ENCODE data around the gene PIK3CA. TPM values are rescaled to one million over a fixed set of nuclear protein-coding genes. Genes with fewer than 3 reads are reported as not detected.
A peak's percentile ranks its signal among the peaks of the same experiment; 100 is the strongest.
"Not testable (repeated sequence)": the region's sequence is repeated elsewhere in the genome, so short reads cannot be mapped to it uniquely, and the experiment has no call there.

The PIK3CA gene
- total RNA-seq, 1 experiment from 2014 or later, result 20.7 TPM

- Mint-ChIP-seq H3K36me3 (ENCODE audit: insufficient read depth, unreplicated experiment) (peaks cover 12% of the 10 kb centered on the region), H3K27ac (ENCODE audit: low read depth, unreplicated experiment) (peak overlapping the region; percentile 83), H3K4me3 (ENCODE audit: unreplicated experiment) (no peak overlapping the region), H3K27me3 (ENCODE audit: insufficient read depth, unreplicated experiment) (no peaks in the 10 kb centered on the region), H3K4me1 (ENCODE audit: insufficient read depth, unreplicated experiment) (peaks cover 32% of the 10 kb centered on the region), H3K9me3 (ENCODE audit: unreplicated experiment) (no peaks in the 10 kb centered on the region)
- ChIA-PET POLR2A (interaction anchor here (1.1 to 1.6 kb wide), 4 partner anchors 9 to 47 kb away, joined by 5 read pairs; no protein-coding TSS in a partner anchor), CTCF (interaction anchor here (1.5 kb wide), 1 partner anchor 127 kb away, joined by 6 read pairs; no protein-coding TSS in a partner anchor)
- DNase-seq (ENCODE audit: unreplicated experiment), result no peak
- intact Hi-C loops (cut with micrococcal nuclease), result no loop called here
- TF ChIP-seq CTCF (IDR thresholded peaks at IDR 0.05; ENCODE audit: unreplicated experiment), result no peak
- no TSS peak for BruUV-seq (replicated peaks)
Measured at GRCh38 chr3:179196700-179197099, 48.5 kb downstream of the PIK3CA start.

GRCh38 chr3:179200790-179201189 lies 52.6 kb downstream of the PIK3CA start:
- Mint-ChIP-seq H3K27me3 (ENCODE audit: insufficient read depth, unreplicated experiment) (no peaks in the 10 kb centered on the region), H3K27ac (ENCODE audit: low read depth, unreplicated experiment) (no peak overlapping the region), H3K4me1 (ENCODE audit: insufficient read depth, unreplicated experiment) (peaks cover 17% of the 10 kb centered on the region), H3K36me3 (ENCODE audit: insufficient read depth, unreplicated experiment) (peaks cover 29% of the 10 kb centered on the region), H3K4me3 (ENCODE audit: unreplicated experiment) (no peak overlapping the region), H3K9me3 (ENCODE audit: unreplicated experiment) (no peaks in the 10 kb centered on the region)
- ChIA-PET CTCF (no interaction called here), POLR2A (no interaction called here)
- DNase-seq (ENCODE audit: unreplicated experiment), result no peak
- BruUV-seq (replicated peaks), result no TSS peak
- no peak for TF ChIP-seq CTCF (IDR thresholded peaks at IDR 0.05; ENCODE audit: unreplicated experiment)
- intact Hi-C loops (cut with micrococcal nuclease), result no loop called here

GRCh38 chr3:179215550-179215949 lies 67.4 kb downstream of the PIK3CA start:
- BruUV-seq (replicated peaks); H3K4me1 Mint-ChIP-seq (ENCODE audit: insufficient read depth, unreplicated experiment); intact Hi-C loops (cut with micrococcal nuclease); H3K27ac Mint-ChIP-seq (ENCODE audit: low read depth, unreplicated experiment); CTCF ChIA-PET; H3K27me3 Mint-ChIP-seq (ENCODE audit: insufficient read depth, unreplicated experiment); H3K4me3 Mint-ChIP-seq (ENCODE audit: unreplicated experiment); H3K9me3 Mint-ChIP-seq (ENCODE audit: unreplicated experiment): not testable (repeated sequence)
- DNase-seq (ENCODE audit: unreplicated experiment), result peak; percentile 17
- H3K36me3 Mint-ChIP-seq (ENCODE audit: insufficient read depth, unreplicated experiment), result peaks cover 11% of the 10 kb centered on the region
- POLR2A ChIA-PET, result interaction anchor here (1.6 kb wide), 1 partner anchor 68 kb away, joined by 7 read pairs; the partner anchor contains the start of gene PIK3CA

GRCh38 chr3:179218213-179218612 lies 70.1 kb downstream of the PIK3CA start:
- intact Hi-C loops (cut with micrococcal nuclease); POLR2A ChIA-PET; H3K27ac Mint-ChIP-seq (ENCODE audit: low read depth, unreplicated experiment); H3K27me3 Mint-ChIP-seq (ENCODE audit: insufficient read depth, unreplicated experiment); DNase-seq (ENCODE audit: unreplicated experiment); BruUV-seq (replicated peaks); CTCF ChIA-PET; H3K4me3 Mint-ChIP-seq (ENCODE audit: unreplicated experiment); H3K9me3 Mint-ChIP-seq (ENCODE audit: unreplicated experiment); H3K4me1 Mint-ChIP-seq (ENCODE audit: insufficient read depth, unreplicated experiment): not testable (repeated sequence)
- peaks cover 14% of the 10 kb centered on the region for H3K36me3 Mint-ChIP-seq (ENCODE audit: insufficient read depth, unreplicated experiment)

- Mint-ChIP-seq H3K9me3 (ENCODE audit: unreplicated experiment) (no peaks in the 10 kb centered on the region), H3K27me3 (ENCODE audit: insufficient read depth, unreplicated experiment) (no peaks in the 10 kb centered on the region), H3K4me1 (ENCODE audit: insufficient read depth, unreplicated experiment) (peaks cover 12% of the 10 kb centered on the region), H3K36me3 (ENCODE audit: insufficient read depth, unreplicated experiment) (peaks cover 51% of the 10 kb centered on the region), H3K27ac (ENCODE audit: low read depth, unreplicated experiment) (no peak overlapping the region), H3K4me3 (ENCODE audit: unreplicated experiment) (no peak overlapping the region)
- POLR2A ChIA-PET, result no interaction called here
- CTCF ChIA-PET, result no interaction called here
- no peak for TF ChIP-seq CTCF (IDR thresholded peaks at IDR 0.05; ENCODE audit: unreplicated experiment)
- no TSS peak for BruUV-seq (replicated peaks)
- intact Hi-C loops (cut with micrococcal nuclease), result no loop called here
- no peak for DNase-seq (ENCODE audit: unreplicated experiment)
Measured at GRCh38 chr3:179223548-179223947, 75.4 kb downstream of the PIK3CA start.
